GM10847 (cell line): ENCODE data around the gene TCEA2.

Source experiments
- POLR2A ChIP-seq: IDR thresholded peaks from 2 replicates; pipeline ENCODE4 v1.6.1; 2011; ENCODE audit not compliant: insufficient read length; ENCODE audit errors: extremely low read depth

TCEA2 gene

DNA sequence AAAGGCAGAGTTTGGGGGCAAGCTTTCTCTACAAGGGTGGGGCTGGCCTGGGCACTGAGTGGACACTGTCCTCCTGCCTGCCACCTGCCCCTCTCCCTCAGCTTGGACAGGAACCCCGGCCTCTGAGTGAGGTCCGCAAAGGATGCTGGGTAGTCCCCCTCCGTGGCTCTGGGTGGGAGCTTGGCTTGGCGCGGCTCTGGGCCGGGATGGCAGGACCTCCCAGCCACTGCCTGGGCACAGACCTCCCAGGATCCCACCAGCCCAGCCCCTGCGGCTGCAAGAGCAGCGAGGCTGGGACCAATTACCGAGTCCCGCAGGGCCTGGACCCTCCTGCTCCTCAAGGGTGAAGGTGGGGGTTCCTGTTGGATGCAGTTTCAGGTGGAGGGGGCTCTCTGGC lies 10.7 kb upstream of the TCEA2 start:
- TF ChIP-seq POLR2A, result no peak

GRCh38 chr20:64052987-64053840 lies 9.8 kb upstream of the TCEA2 start:
- TF ChIP-seq POLR2A, result no peak

GRCh38 chr20:64053841-64054661 lies 8.9 kb upstream of the TCEA2 start:
- no peak for TF ChIP-seq POLR2A

DNA sequence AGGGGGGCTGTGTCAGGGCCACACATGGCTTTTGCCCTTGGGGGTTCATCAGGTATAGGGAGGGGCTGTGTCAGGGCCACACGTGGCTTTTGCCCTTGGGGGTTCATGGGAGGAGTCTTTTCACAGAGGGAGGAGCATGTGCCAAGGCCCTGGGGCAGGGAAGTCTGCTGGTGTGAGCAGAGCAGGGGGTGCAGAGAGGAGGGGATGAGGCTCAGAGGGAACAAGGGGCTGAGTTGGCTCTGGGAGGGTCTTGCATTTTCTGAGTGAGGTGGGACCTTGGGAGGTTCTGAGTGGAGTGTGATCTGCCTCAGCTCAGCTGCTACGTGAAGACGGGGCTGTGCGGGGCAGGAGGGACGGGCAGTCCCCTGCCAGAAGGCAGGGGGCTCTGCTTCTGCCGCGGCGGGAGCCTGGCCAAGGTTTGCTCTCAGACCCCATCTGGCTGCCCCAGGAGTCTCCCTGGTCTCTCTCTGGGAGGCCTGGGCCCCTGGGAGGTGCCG lies 7.6 kb upstream of the TCEA2 start:
- TF ChIP-seq POLR2A, result no peak

GRCh38 chr20:64055893-64056638 lies 6.9 kb upstream of the TCEA2 start:
- TF ChIP-seq POLR2A, result no peak

GRCh38 chr20:64056639-64056888 lies 6.4 kb upstream of the TCEA2 start:
- no peak for TF ChIP-seq POLR2A

- no peak for TF ChIP-seq POLR2A
Observed at GRCh38 chr20:64056889-64057627, 5.9 kb upstream of the TCEA2 start.

- no peak for TF ChIP-seq POLR2A
Observed at GRCh38 chr20:64057628-64058498, 5.1 kb upstream of the TCEA2 start.

GRCh38 chr20:64058536-64058935 lies 4.5 kb upstream of the TCEA2 start:
- TF ChIP-seq POLR2A, result no peak

DNA sequence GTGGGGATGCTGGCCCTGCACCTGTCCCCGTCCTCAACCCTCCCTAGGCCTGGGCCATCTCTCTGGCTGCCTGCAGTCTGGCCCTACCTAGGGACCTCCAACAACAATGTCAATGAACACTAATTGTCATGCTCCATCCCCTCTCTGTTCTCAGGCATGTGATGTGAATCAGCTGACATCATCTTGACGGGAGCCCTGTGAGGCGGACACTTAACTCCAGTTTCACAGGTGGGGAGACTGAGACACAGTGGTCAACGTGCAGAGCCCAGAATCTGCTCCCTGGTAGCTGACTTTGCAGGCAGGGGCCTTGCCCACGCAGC lies 762 bp upstream of the TCEA2 start:
- TF ChIP-seq POLR2A, result no peak

- TF ChIP-seq POLR2A, result no peak
Observed at GRCh38 chr20:64063389-64064144, 569 bp downstream of the TCEA2 start.

DNA sequence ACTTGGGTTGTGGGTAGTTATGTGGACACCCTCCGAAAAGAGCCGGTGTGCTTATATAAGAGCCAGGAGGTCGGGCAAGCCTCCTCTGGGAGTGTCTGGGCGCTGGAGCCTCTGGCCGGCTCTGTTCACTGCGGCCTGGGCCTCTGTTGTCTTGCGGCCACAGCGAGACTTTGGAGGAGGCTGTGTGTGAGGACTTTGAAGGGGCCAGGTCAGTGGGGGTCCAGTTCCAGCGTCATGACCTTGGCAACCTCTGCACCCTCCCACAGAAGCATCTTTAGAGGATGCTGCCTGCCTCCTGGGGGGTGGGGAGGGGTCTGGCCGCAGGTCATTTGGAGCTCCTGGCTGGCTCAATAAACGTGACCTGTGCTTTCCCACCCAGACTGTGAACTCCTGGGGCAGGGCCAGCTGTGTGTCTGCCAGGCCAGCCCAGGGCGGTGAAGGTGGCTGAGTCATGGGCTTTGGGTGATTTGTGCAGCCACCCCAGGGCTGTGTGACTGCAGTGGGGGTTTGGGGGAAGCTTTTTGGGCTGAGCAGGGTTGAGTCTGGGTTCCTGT lies 1.2 kb downstream of the TCEA2 start:
- TF ChIP-seq POLR2A, result no peak
